SH-SY5Y (cell line): Measurements from ENCODE around the gene MAP4K3.

Experiments
- GATA2 ChIP-seq: IDR thresholded peaks from 2 replicates; pipeline ENCODE4 v1.6.1; 2011; ENCODE audit warnings: mild to moderate bottlenecking, low read depth, low read length
- GATA3 ChIP-seq: IDR thresholded peaks from 2 replicates; pipeline ENCODE4 v1.6.1; 2011; ENCODE audit warnings: low read depth, mild to moderate bottlenecking, low read length, moderate library complexity

- TF ChIP-seq GATA2 (no peak), GATA3 (no peak)
These were observed 68.2 kb downstream of the MAP4K3 start for GRCh38 chr2:39368846-39369245.
